HepG2 (cell line): ENCODE data around the gene LRRC8E. TPM values are rescaled to one million over a fixed set of nuclear protein-coding genes. Genes with fewer than 3 reads are reported as not detected.

ENCODE experiments used
- ATAC-seq: fragments of 200-7000 bp; cut with Tn5 transposase; 3 replicates; pipeline ENCODE4 v1.9.1; 2020; ENCODE audit warnings: mild to moderate bottlenecking, moderate library complexity
- BruUV-seq: library from RNA; stranded (reverse); fragments of 400-500 nt; replicated peaks from 2 replicates; lab custom pipeline; 2021; lab: Mats Ljungman, UMichigan
- CTCF ChIA-PET: fragments of 300-600 bp; formaldehyde crosslinking; extraction: SDS; loops from one replicate; lab custom pipeline; 2021; ENCODE audit warnings: low total read pairs, inconsistent platforms, low intra/inter-chr PET ratio; lab: Yijun Ruan, JAX
- POLR2A ChIA-PET: fragments of 350-600 bp; sonication (Branson Sonifier 250); formaldehyde crosslinking; loops from one replicate; lab custom pipeline; 2020; ENCODE audit warnings: antibody characterized with exemption, inconsistent platforms; lab: Yijun Ruan, JAX
- DNase-seq: peaks from one replicate; pipeline ENCODE4 v3.0.0-alpha.2; 2015; ENCODE audit warnings: low spot score
- FAIRE-seq: peaks from 3 replicates; lab custom pipeline; 2011; peaks lifted over from hg19 to GRCh38; lab: Jason Lieb, UNC
- H2AFZ ChIP-seq: one replicate; pipeline ENCODE4 v1.6.1; 2011; ENCODE audit warnings: low read length, inconsistent platforms
- H3K27ac ChIP-seq: fragments of 300-600 bp; 3 replicates; pipeline ENCODE4 v1.8.0; 2011; ENCODE audit warnings: mixed run types, mild to moderate bottlenecking, mixed read lengths, low read length, inconsistent platforms; ENCODE audit not compliant: insufficient read depth; ENCODE audit errors: extremely low read length
- H3K27me3 ChIP-seq, 2 experiments: fragments of 200-600 bp in 1 of 2; 2 replicates in 1 of 2; 3 replicates in 1 of 2; pipeline versions ENCODE4 v1.6.0 to v1.8.0; 2011; ENCODE audit warnings: low read length in 2 of 2, mild to moderate bottlenecking in 2 of 2, moderate library complexity in 2 of 2, inconsistent platforms in 1 of 2; ENCODE audit not compliant: insufficient read depth in 2 of 2, control insufficient read depth in 1 of 2
- H3K36me3 ChIP-seq, 2 experiments: fragments of 200-600 bp in 1 of 2; replicated peaks in 1 of 2; 2 replicates in 1 of 2; 3 replicates in 1 of 2; pipeline versions ENCODE4 v1.5.1 to v1.8.0; 2011; ENCODE audit warnings: low read length in 2 of 2, inconsistent platforms in 1 of 2; ENCODE audit not compliant: insufficient read depth in 2 of 2, control insufficient read depth in 1 of 2
- H3K4me1 ChIP-seq: 2 replicates; pipeline ENCODE4 v1.5.1; 2012; ENCODE audit warnings: low read length, inconsistent platforms; ENCODE audit not compliant: insufficient read depth
- H3K4me2 ChIP-seq: 2 replicates; pipeline ENCODE4 v1.6.0; 2011; ENCODE audit warnings: low read depth, low read length, inconsistent platforms
- H3K4me3 ChIP-seq, 3 experiments: fragments of 200-600 bp in 1 of 3; sonication (generic), shearing (Covaris generic) in 1 of 3; replicated peaks in 1 of 3; 2 replicates each; pipeline ENCODE4 v1.5.1; 2011 to 2016; ENCODE audit warnings: low read length in 3 of 3, inconsistent platforms in 2 of 3, low read depth in 2 of 3, mild to moderate bottlenecking in 2 of 3, control low read depth in 1 of 3, mixed read lengths in 1 of 3; ENCODE audit not compliant: insufficient read depth in 1 of 3
- H3K79me2 ChIP-seq: one replicate; pipeline ENCODE4 v1.6.1; 2011; ENCODE audit warnings: low read length, inconsistent platforms; ENCODE audit not compliant: insufficient read depth
- H3K9ac ChIP-seq: 2 replicates; pipeline ENCODE4 v1.6.0; 2011; ENCODE audit warnings: mild to moderate bottlenecking, low read depth, low read length, inconsistent platforms; ENCODE audit not compliant: insufficient read depth
- H3K9me3 ChIP-seq: 2 replicates; pipeline ENCODE4 v1.5.1; 2012; ENCODE audit warnings: mild to moderate bottlenecking, low read length
- H4K20me1 ChIP-seq: 2 replicates; pipeline ENCODE4 v1.6.0; 2011; ENCODE audit warnings: inconsistent platforms, mild to moderate bottlenecking, low read length, moderate library complexity; ENCODE audit not compliant: insufficient read depth
- E2F2 ChIP-seq: sonication (generic); formaldehyde crosslinking; IDR thresholded peaks from 2 replicates; pipeline ENCODE4 v1.4.0; 2020; ENCODE audit warnings: missing genetic modification reagents, borderline replicate concordance
- HMG20B ChIP-seq: conservative IDR thresholded peaks from 2 replicates; pipeline ENCODE4 v1.6.1; 2016; ENCODE audit warnings: missing genetic modification reagents, missing compliant biosample characterization
- MBNL3 ChIP-seq: fragments of 250-450 bp; sonication (Bioruptor Pico); conservative IDR thresholded peaks from 2 replicates; pipeline ENCODE4 v1.8.0; 2022; ENCODE audit warnings: mild to moderate bottlenecking, inconsistent platforms
- SMC3 ChIP-seq: IDR thresholded peaks from 2 replicates; pipeline ENCODE4 v1.6.1; 2011; ENCODE audit warnings: low read length, improper control_type of control experiment
- SP140L ChIP-seq: sonication (generic); formaldehyde crosslinking; IDR thresholded peaks from 2 replicates; pipeline ENCODE4 v1.4.0; 2020; ENCODE audit warnings: missing genetic modification reagents, borderline replicate concordance
- TBL1XR1 ChIP-seq: fragments of 150-350 bp; IDR thresholded peaks from 2 replicates; pipeline ENCODE4 v1.6.1; 2014; ENCODE audit warnings: borderline replicate concordance, low read length; ENCODE audit not compliant: partially characterized antibody
- ZNF331 ChIP-seq: sonication (generic); formaldehyde crosslinking; IDR thresholded peaks from 2 replicates; pipeline ENCODE4 v1.4.0; 2020; ENCODE audit warnings: missing genetic modification reagents
- ZNF33A ChIP-seq: sonication (generic); formaldehyde crosslinking; IDR thresholded peaks from 2 replicates; pipeline ENCODE4 v1.5.1; 2020; ENCODE audit warnings: missing genetic modification reagents, mild to moderate bottlenecking, moderate library complexity, borderline replicate concordance
- ZNF430 ChIP-seq: sonication (generic); formaldehyde crosslinking; IDR thresholded peaks from 2 replicates; pipeline ENCODE4 v1.9.0; 2021; ENCODE audit warnings: mild to moderate bottlenecking, missing genetic modification reagents
- ZNF598 ChIP-seq: sonication (generic); formaldehyde crosslinking; IDR thresholded peaks from 2 replicates; pipeline ENCODE4 v1.5.1; 2020; ENCODE audit warnings: mild to moderate bottlenecking, missing genetic modification reagents, borderline replicate concordance
- ZNF619 ChIP-seq: sonication (generic); formaldehyde crosslinking; IDR thresholded peaks from 2 replicates; pipeline ENCODE4 v1.4.0; 2020; ENCODE audit warnings: mild to moderate bottlenecking, missing genetic modification reagents
- ZNF629 ChIP-seq: sonication (generic); formaldehyde crosslinking; conservative IDR thresholded peaks from 2 replicates; pipeline ENCODE4 v1.5.0; 2020; ENCODE audit warnings: missing genetic modification reagents
- WGBS: methylation state at CpG from one replicate; pipeline ENCODE4 v1.1.6; 2017; ENCODE audit warnings: low lambda C conversion rate; 5-methylcytosine and 5-hydroxymethylcytosine counted together
- in situ Hi-C: cut with HindIII; loops from 2 replicates; pipeline ENCODE4 v1.10.0; 2017; ENCODE audit warnings: low pct_unique_long_range_greater_than_20kb; ENCODE audit not compliant: extremely low pct_ligation_motif_present
- intact Hi-C: fragments of 100-400 bp; cut with micrococcal nuclease; formaldehyde crosslinking; loops from one replicate; pipeline ENCODE4 v1.10.0; 2022; ENCODE audit not compliant: unreplicated experiment
- polyA plus RNA-seq, 8 experiments: library from polyadenylated mRNA; depleted of rRNA in 3 of 8; stranded (reverse) in 7 of 8; unstranded in 1 of 8; fragments of >200 nt; fragmentation: Illumina TruSeq in 4 of 8; extraction: Trizol in 4 of 8; gene quantifications; 2 replicates each; pipeline versions ENCODE4 v1.2.1 to v1.2.3, GENCODE V29; 2011 to 2016; ENCODE audit warnings: low read depth in 4 of 8, missing spikeins in 1 of 8, mixed read lengths in 1 of 8; ENCODE audit not compliant: insufficient read depth in 1 of 8
- total RNA-seq, 5 experiments: library from RNA; depleted of rRNA; stranded (reverse); fragments of >200 nt; fragmentation: Illumina TruSeq; extraction: Trizol; gene quantifications; 2 replicates each; pipeline ENCODE4 v1.2.3, GENCODE V29; 2016; ENCODE audit warnings: low read depth in 1 of 5

Gene LRRC8E
- total and polyA plus RNA-seq, 2 of the 13 experiments (the other 11 are each of a cell fraction or from before 2014, with no cell fraction given): 8.0 to 10.3 TPM

DNA sequence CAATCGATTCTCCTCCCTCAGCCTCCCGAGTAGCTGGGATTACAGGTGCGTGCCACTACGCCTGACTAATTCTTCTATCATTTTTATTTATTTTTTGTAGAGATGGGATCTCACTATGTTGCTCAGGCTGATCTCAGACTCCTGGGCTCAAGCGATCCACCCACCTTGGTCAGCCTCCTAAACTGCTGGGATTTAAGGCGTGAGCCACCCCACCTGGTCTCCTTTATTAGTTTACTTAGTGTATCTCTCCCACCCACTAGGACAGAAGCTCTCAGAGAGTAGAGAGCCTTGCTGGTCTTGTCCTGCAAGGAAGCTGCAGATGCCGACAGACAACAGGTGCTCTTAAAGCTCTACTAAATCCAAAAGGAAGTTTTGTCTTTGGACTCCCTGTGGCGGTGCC is 2.5 kb upstream of the LRRC8E start:
- Histone ChIP-seq H3K27me3 (no peaks in the 10 kb centered on the region; a peak in 1 of 5 replicates), H2AFZ (no peak overlapping the region), H3K9ac (no peak overlapping the region), H3K4me2 (no peak overlapping the region), H3K79me2 (peaks cover 5% of the 10 kb centered on the region), H3K4me1 (peaks cover 41% of the 10 kb centered on the region), H3K27ac (no peak overlapping the region)
- BruUV-seq: no TSS peak
- ChIA-PET CTCF (no interaction called here), POLR2A (interaction anchor here (0.8 to 8.1 kb wide), 4 partner anchors 13 to 34 kb away, joined by 3 to 75 read pairs (median 22); partner anchors contain the start of genes MAP2K7 and SNAPC2)
- intact Hi-C loops (no loop called here), in situ Hi-C loops (no loop called here)
- WGBS: 58% methylated on average over 8 of the region's 8 CpGs
- ATAC-seq: no peak
- TF ChIP-seq ZNF331 (CRISPR knock-in tag): no peak
- TF ChIP-seq TBL1XR1: no peak
- no peak for TF ChIP-seq HMG20B (CRISPR knock-in tag)
- TF ChIP-seq E2F2 (CRISPR knock-in tag): no peak
- no peak for TF ChIP-seq MBNL3
- no peak for TF ChIP-seq ZNF598 (CRISPR knock-in tag)
- no peak for TF ChIP-seq ZNF33A
- no peak for TF ChIP-seq ZNF629 (CRISPR knock-in tag)
- no peak for TF ChIP-seq ZNF430
- TF ChIP-seq SMC3: no peak
- TF ChIP-seq ZNF619 (CRISPR knock-in tag): no peak
- TF ChIP-seq SP140L (CRISPR knock-in tag): no peak
- TF ChIP-seq, all 625 proteins: peak for 0
- DNase-seq: no peak
- Histone ChIP-seq H3K9me3 (no peaks in the 10 kb centered on the region), H3K4me3 (no peak overlapping the region), H3K36me3 (no peaks in the 10 kb centered on the region), H4K20me1 (no peaks in the 10 kb centered on the region)
- no peak for FAIRE-seq
